ENCODE measurements around the gene SHB.

DNA sequence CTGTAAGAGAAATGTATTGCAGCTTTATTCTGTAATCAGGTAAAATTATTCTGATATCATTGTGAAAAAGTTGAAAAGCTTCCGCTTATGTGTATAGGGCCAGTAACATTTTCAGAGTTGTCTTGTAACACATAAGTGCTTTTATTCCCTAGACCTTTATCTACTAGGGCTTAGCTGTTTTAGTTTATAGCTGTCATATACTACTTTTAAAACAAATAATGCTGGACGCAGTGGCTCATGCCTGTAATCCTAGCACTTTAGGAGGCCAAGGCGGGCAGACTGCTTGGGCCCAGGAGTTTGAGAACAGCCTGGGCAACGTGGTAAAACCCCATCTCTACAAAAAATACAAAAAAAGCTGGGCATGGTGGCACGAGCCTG, 198.2 kb downstream of the SHB start:
- no peak for TF ChIP-seq FOXM1 (IDR thresholded peaks at IDR 0.05; ENCODE audit: borderline replicate concordance)
- TF ChIP-seq SP1 (IDR thresholded peaks at IDR 0.05) = no peak
- no peak for TF ChIP-seq CTBP1 (IDR thresholded peaks at IDR 0.05; ENCODE audit: borderline replicate concordance)
- TF ChIP-seq HDGF (IDR thresholded peaks at IDR 0.05; ENCODE audit: borderline replicate concordance) = no peak
- no peak for TF ChIP-seq TARDBP (IDR thresholded peaks at IDR 0.05)
- no peak for TF ChIP-seq FOXK2 (IDR thresholded peaks at IDR 0.05)
- no peak for TF ChIP-seq ARNT (IDR thresholded peaks at IDR 0.05)
